ENCODE data around the gene GGN. TPM values are rescaled to one million over a fixed set of nuclear protein-coding genes. Genes with fewer than 3 reads are reported as not detected.

The GGN gene
- total RNA-seq, 1 donor from 2014 or later = 2.1 TPM

GRCh38 chr19:38375748-38376147 lies 12.1 kb downstream of the GGN start:
- Histone ChIP-seq H4K20me1 (ENCODE audit: insufficient read depth, low read length) (peaks cover 50% of the 10 kb centered on the region), H3K27me3 (ENCODE audit: insufficient read depth, low read length) (no peaks in the 10 kb centered on the region), H3K4me3 (ENCODE audit: insufficient read depth, low read depth, low read length) (peak overlapping the region; percentile 82), H3K4me1 (ENCODE audit: insufficient read depth, low read length) (peaks cover 13% of the 10 kb centered on the region), H3K9me3 (ENCODE audit: insufficient read depth, low read depth, low read length) (no peaks in the 10 kb centered on the region), H3K9ac (ENCODE audit: low read length) (peak overlapping the region; percentile 98), H2AFZ (ENCODE audit: low read depth, low read length) (no peak overlapping the region), H3K27ac (ENCODE audit: low read depth, low read length) (peak overlapping the region; percentile 92), H3K36me3 (ENCODE audit: insufficient read depth, low read length) (peaks cover 7% of the 10 kb centered on the region), H3K79me2 (ENCODE audit: insufficient read depth, low read length) (peaks cover 45% of the 10 kb centered on the region), H3K4me2 (ENCODE audit: low read length) (peak overlapping the region; percentile 96)
- Mint-ChIP-seq H3K27me3 (ENCODE audit: low read depth, unreplicated experiment) (peaks cover 11% of the 10 kb centered on the region), H3K4me1 (ENCODE audit: low read depth, unreplicated experiment) (peaks cover 8% of the 10 kb centered on the region), H3K36me3 (ENCODE audit: low read depth, unreplicated experiment) (peaks cover 4% of the 10 kb centered on the region), H3K27ac (ENCODE audit: unreplicated experiment) (peak overlapping the region; percentile 99), H3K4me3 (ENCODE audit: unreplicated experiment) (peak overlapping the region; percentile 100), H3K9me3 (ENCODE audit: unreplicated experiment) (peaks cover 2% of the 10 kb centered on the region)
- TF ChIP-seq EZH2 (IDR thresholded peaks at IDR 0.05; ENCODE audit: insufficient read depth, low read length) (no peak), CTCF (IDR thresholded peaks at IDR 0.05; ENCODE audit: insufficient read depth, low read depth, low read length) (no peak)
- no peak for FAIRE-seq
- no peak for DNase-seq (ENCODE audit: low read depth)

- H3K27ac Mint-ChIP-seq (ENCODE audit: unreplicated experiment) = peak overlapping the region; percentile 99
- peaks cover 45% of the 10 kb centered on the region for H3K79me2 ChIP-seq (ENCODE audit: insufficient read depth, low read length)
- H3K4me3 Mint-ChIP-seq (ENCODE audit: unreplicated experiment) = peak overlapping the region; percentile 100
- no peak for FAIRE-seq
- peaks cover 17% of the 10 kb centered on the region for H3K27me3 Mint-ChIP-seq (ENCODE audit: low read depth, unreplicated experiment)
- H3K27ac ChIP-seq (ENCODE audit: low read depth, low read length) = peak overlapping the region; percentile 92
- peaks cover 8% of the 10 kb centered on the region for H3K4me1 Mint-ChIP-seq (ENCODE audit: low read depth, unreplicated experiment)
- H4K20me1 ChIP-seq (ENCODE audit: insufficient read depth, low read length) = peaks cover 43% of the 10 kb centered on the region
- no peaks in the 10 kb centered on the region for H3K27me3 ChIP-seq (ENCODE audit: insufficient read depth, low read length)
- H2AFZ ChIP-seq (ENCODE audit: low read depth, low read length) = peak overlapping the region; percentile 92
- H3K4me1 ChIP-seq (ENCODE audit: insufficient read depth, low read length) = peaks cover 13% of the 10 kb centered on the region
- peaks cover 7% of the 10 kb centered on the region for H3K36me3 ChIP-seq (ENCODE audit: insufficient read depth, low read length)
- TF ChIP-seq CTCF (IDR thresholded peaks at IDR 0.05; ENCODE audit: insufficient read depth, low read depth, low read length) (no peak), EZH2 (IDR thresholded peaks at IDR 0.05; ENCODE audit: insufficient read depth, low read length) (no peak)
- H3K9ac ChIP-seq (ENCODE audit: low read length) = peak overlapping the region; percentile 98
- no peaks in the 10 kb centered on the region for H3K9me3 ChIP-seq (ENCODE audit: insufficient read depth, low read depth, low read length)
- peaks cover 4% of the 10 kb centered on the region for H3K36me3 Mint-ChIP-seq (ENCODE audit: low read depth, unreplicated experiment)
- H3K4me2 ChIP-seq (ENCODE audit: low read length) = peak overlapping the region; percentile 96
- peaks cover 2% of the 10 kb centered on the region for H3K9me3 Mint-ChIP-seq (ENCODE audit: unreplicated experiment)
- H3K4me3 ChIP-seq (ENCODE audit: insufficient read depth, low read depth, low read length) = peak overlapping the region; percentile 82
- no peak for DNase-seq (ENCODE audit: low read depth)
These were observed 12.7 kb downstream of the GGN start for GRCh38 chr19:38375098-38375493.

GRCh38 chr19:38374332-38375097 lies 13.3 kb downstream of the GGN start, which contains the start of gene PSMD8:
Gene PSMD8 (plus strand): TSS chr19:38374571. CDS start chr19:38374602, 31 bp downstream.
- peak within 1 kb of the TSS; percentile 98 for H3K9ac ChIP-seq (ENCODE audit: low read length)
- H3K27ac ChIP-seq (ENCODE audit: low read depth, low read length) = peak within 1 kb of the TSS; percentile 92
- peaks cover 13% of the 10 kb centered on the region for H3K4me1 ChIP-seq (ENCODE audit: insufficient read depth, low read length)
- peak within 1 kb of the TSS; percentile 82 for H3K4me3 ChIP-seq (ENCODE audit: insufficient read depth, low read depth, low read length)
- H2AFZ ChIP-seq (ENCODE audit: low read depth, low read length) = peak within 1 kb of the TSS; percentile 92
- peaks cover 7% of the 10 kb centered on the region for H3K36me3 ChIP-seq (ENCODE audit: insufficient read depth, low read length)
- Mint-ChIP-seq H3K27me3 (ENCODE audit: low read depth, unreplicated experiment) (peaks cover 18% of the 10 kb centered on the region), H3K4me3 (ENCODE audit: unreplicated experiment) (peak within 1 kb of the TSS; percentile 100), H3K27ac (ENCODE audit: unreplicated experiment) (peak within 1 kb of the TSS; percentile 99), H3K4me1 (ENCODE audit: low read depth, unreplicated experiment) (peaks cover 8% of the 10 kb centered on the region), H3K9me3 (ENCODE audit: unreplicated experiment) (peaks cover 2% of the 10 kb centered on the region), H3K36me3 (ENCODE audit: low read depth, unreplicated experiment) (peaks cover 4% of the 10 kb centered on the region)
- FAIRE-seq (no peak), DNase-seq (ENCODE audit: low read depth) (peak; percentile 94)
- no peaks in the 10 kb centered on the region for H3K9me3 ChIP-seq (ENCODE audit: insufficient read depth, low read depth, low read length)
- TF ChIP-seq CTCF (IDR thresholded peaks at IDR 0.05; ENCODE audit: insufficient read depth, low read depth, low read length) (no peak), EZH2 (IDR thresholded peaks at IDR 0.05; ENCODE audit: insufficient read depth, low read length) (no peak)
- H3K4me2 ChIP-seq (ENCODE audit: low read length) = peak within 1 kb of the TSS; percentile 96
- H3K79me2 ChIP-seq (ENCODE audit: insufficient read depth, low read length) = peaks cover 43% of the 10 kb centered on the region
- peaks cover 41% of the 10 kb centered on the region for H4K20me1 ChIP-seq (ENCODE audit: insufficient read depth, low read length)
- H3K27me3 ChIP-seq (ENCODE audit: insufficient read depth, low read length) = peaks cover 2% of the 10 kb centered on the region
